Neutrophil (primary cell): Measurements from ENCODE around the gene PYHIN1.

Experiments used
- H3K27ac ChIP-seq: fragments of 200-600 bp; sonication (generic); 2 replicates; pipeline ENCODE4 v1.5.1; 2016; ENCODE audit warnings: mild to moderate bottlenecking, moderate library complexity
- H3K27me3 ChIP-seq: fragments of 200-600 bp; sonication (generic); 2 replicates; pipeline ENCODE4 v1.6.0; 2016; ENCODE audit warnings: mild to moderate bottlenecking
- H3K36me3 ChIP-seq: fragments of 200-600 bp; sonication (generic); 2 replicates; pipeline ENCODE4 v1.5.1; 2017
- H3K4me1 ChIP-seq, 2 experiments: fragments of 200-600 bp in 1 of 2; sonication (generic) in 1 of 2; 1 replicate in 1 of 2; 2 replicates in 1 of 2; pipeline versions ENCODE4 v1.5.1 to v1.6.1; 2013 to 2016; ENCODE audit warnings: low read depth in 1 of 2, low read length in 1 of 2, mild to moderate bottlenecking in 1 of 2, moderate library complexity in 1 of 2; ENCODE audit not compliant: control insufficient read depth in 1 of 2, insufficient read depth in 1 of 2
- H3K4me3 ChIP-seq, 2 experiments: fragments of 200-600 bp in 1 of 2; sonication (generic) in 1 of 2; 1 replicate in 1 of 2; 2 replicates in 1 of 2; pipeline ENCODE4 v1.5.1; 2013 to 2016; ENCODE audit warnings: low read depth in 1 of 2, low read length in 1 of 2, mild to moderate bottlenecking in 1 of 2, moderate library complexity in 1 of 2
- H3K9me3 ChIP-seq: fragments of 200-600 bp; sonication (generic); 2 replicates; pipeline ENCODE4 v1.5.1; 2016
- CTCF ChIP-seq: fragments of 200-600 bp; sonication (generic); IDR thresholded peaks from 2 replicates; pipeline ENCODE4 v1.5.1; 2016; ENCODE audit warnings: antibody characterized with exemption

PYHIN1 gene

GRCh38 chr1:158930504-158930903, 848 bp upstream of the PYHIN1 start:
- Histone ChIP-seq H3K36me3 (no peaks in the 10 kb centered on the region), H3K27ac (no peak overlapping the region)
- TF ChIP-seq CTCF, result no peak

GRCh38 chr1:158932171-158932570, 819 bp downstream of the PYHIN1 start:
- Histone ChIP-seq H3K9me3 (no peaks in the 10 kb centered on the region), H3K4me3 (no peak overlapping the region), H3K36me3 (no peaks in the 10 kb centered on the region), H3K4me1 (no peaks in the 10 kb centered on the region), H3K27me3 (no peaks in the 10 kb centered on the region), H3K27ac (no peak overlapping the region)
- no peak for TF ChIP-seq CTCF

More at GRCh38 chr1:158930504-158930903, 848 bp upstream of the PYHIN1 start:
- Histone ChIP-seq H3K27me3 (no peaks in the 10 kb centered on the region), H3K4me3 (no peak overlapping the region), H3K9me3 (no peaks in the 10 kb centered on the region), H3K4me1 (no peaks in the 10 kb centered on the region)

GRCh38 chr1:158933621-158934020, 2.3 kb downstream of the PYHIN1 start:
- Histone ChIP-seq H3K27me3 (no peaks in the 10 kb centered on the region), H3K4me1 (no peaks in the 10 kb centered on the region), H3K4me3 (no peak overlapping the region), H3K9me3 (no peaks in the 10 kb centered on the region), H3K36me3 (no peaks in the 10 kb centered on the region), H3K27ac (no peak overlapping the region)
- TF ChIP-seq CTCF, result no peak

DNA sequence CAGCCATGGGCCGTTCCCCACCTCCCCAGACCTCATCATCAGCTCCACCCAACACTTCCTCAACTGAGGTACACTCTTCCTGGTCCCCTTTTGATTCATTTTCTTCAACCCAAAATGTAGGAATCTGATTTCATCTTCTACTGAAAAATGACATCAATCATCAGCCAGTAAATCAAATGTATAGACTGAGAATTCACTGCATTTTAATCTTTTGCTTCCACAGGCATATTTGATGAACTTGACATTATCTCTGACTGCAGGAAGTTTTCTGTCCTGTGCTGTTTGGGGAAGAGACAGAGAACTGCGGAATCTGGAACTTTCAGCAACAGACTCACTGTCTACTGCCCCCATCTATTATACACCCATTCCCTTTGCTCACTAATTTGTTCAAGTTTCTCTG, 7.8 kb downstream of the PYHIN1 start:
- Histone ChIP-seq H3K36me3 (no peaks in the 10 kb centered on the region), H3K9me3 (no peaks in the 10 kb centered on the region), H3K27me3 (no peaks in the 10 kb centered on the region), H3K4me1 (no peaks in the 10 kb centered on the region), H3K27ac (no peak overlapping the region), H3K4me3 (no peak overlapping the region)
- TF ChIP-seq CTCF, result no peak

GRCh38 chr1:158941317-158941716, 10.0 kb downstream of the PYHIN1 start:
- no peak for TF ChIP-seq CTCF
- no peaks in the 10 kb centered on the region for H3K9me3 ChIP-seq
- no peaks in the 10 kb centered on the region for H3K27me3 ChIP-seq
- H3K4me3 ChIP-seq, result no peak overlapping the region
- H3K36me3 ChIP-seq, result no peaks in the 10 kb centered on the region
- no peaks in the 10 kb centered on the region for H3K4me1 ChIP-seq
- H3K27ac ChIP-seq, result no peak overlapping the region

GRCh38 chr1:158942490-158942889, 11.1 kb downstream of the PYHIN1 start:
- Histone ChIP-seq H3K36me3 (no peaks in the 10 kb centered on the region), H3K9me3 (no peaks in the 10 kb centered on the region), H3K4me1 (no peaks in the 10 kb centered on the region), H3K4me3 (no peak overlapping the region), H3K27ac (no peak overlapping the region), H3K27me3 (no peaks in the 10 kb centered on the region)
- no peak for TF ChIP-seq CTCF
